GM19463 (cell line): ENCODE measurements around the gene ZNF76.

Experiments
- ATAC-seq: cut with Tn5 transposase; IDR thresholded peaks from one replicate; pipeline ENCODE4 v1.9.1; 2021; ENCODE audit warnings: mild to moderate bottlenecking, moderate library complexity; ENCODE audit not compliant: unreplicated experiment

ZNF76 gene

DNA sequence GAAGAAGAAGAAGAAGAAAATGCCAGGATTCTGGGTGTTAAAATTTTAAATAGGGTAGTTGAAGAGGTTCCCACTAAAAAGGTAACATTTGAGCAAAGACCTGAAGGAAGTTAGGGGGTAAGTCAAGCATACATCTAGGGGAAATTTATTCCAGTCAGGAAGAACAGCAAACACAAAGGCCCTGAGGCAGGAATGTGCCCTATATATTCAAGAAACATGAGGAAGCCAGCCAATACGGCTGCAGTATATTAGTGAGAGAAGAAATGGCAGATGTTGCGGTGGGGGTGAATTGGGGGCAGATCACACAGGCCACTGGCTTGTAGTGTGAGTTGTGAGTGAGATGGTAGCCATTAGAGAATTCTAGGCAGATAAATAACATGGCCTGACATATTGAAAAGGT, 6.0 kb downstream of the ZNF76 start:
- ATAC-seq = no peak

DNA sequence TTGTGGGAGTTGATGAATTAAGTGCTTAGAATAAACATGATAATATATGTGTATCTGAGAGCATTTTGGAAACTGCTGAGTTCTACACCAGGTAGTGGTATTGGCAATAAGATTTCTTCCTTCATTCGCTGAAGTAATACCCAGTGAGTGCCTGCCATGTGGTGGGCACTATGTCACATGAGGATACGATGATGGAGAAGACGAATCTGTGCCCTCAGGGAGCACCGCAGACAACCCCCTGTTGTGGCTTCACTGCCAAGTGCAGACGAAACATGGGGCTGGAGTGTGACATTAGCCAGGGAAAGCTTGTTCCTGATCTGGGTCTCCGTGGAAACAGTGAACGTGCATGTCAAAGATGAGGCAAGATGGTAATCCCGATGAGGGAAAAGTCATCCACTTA, 7.9 kb downstream of the ZNF76 start:
- ATAC-seq = no peak

DNA sequence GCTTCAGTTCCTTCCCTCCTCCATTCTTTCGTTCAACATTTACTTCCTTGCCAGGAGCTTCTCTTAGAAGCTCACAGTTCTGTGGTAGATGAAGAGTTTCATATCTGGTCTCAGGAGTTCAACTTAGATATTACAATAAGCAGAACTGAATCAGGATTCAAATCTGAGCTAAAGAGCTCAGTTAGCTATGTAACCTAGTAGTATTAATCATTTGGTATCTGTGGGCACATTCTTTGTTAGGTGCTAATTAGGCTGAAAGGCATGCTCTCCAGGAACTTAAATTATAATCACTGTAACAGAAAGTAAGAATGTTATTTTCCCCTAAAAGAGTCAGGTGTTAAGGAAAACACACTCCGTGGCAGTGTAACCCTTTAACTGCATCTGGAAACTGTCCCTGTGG, 8.4 kb downstream of the ZNF76 start:
- ATAC-seq = no peak

DNA sequence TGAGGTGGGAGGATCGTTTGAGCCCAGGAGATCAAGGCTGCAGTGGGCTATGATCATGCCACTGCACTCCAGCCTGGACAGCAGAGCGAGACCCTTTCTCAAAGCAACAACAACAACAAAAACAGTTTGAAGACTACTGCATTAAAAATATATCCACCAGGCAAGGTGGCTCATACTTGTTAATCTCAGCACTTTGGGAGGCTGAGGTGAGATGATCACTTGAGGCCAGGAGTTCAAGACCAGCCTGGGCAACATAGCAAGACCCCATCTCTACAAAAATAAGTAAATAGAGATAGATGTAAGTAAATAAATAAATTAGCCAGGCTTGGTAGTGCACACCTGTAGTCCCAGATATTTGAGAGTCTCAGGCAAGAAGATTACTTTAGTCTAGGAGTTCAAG, 12.5 kb downstream of the ZNF76 start:
- no peak for ATAC-seq

DNA sequence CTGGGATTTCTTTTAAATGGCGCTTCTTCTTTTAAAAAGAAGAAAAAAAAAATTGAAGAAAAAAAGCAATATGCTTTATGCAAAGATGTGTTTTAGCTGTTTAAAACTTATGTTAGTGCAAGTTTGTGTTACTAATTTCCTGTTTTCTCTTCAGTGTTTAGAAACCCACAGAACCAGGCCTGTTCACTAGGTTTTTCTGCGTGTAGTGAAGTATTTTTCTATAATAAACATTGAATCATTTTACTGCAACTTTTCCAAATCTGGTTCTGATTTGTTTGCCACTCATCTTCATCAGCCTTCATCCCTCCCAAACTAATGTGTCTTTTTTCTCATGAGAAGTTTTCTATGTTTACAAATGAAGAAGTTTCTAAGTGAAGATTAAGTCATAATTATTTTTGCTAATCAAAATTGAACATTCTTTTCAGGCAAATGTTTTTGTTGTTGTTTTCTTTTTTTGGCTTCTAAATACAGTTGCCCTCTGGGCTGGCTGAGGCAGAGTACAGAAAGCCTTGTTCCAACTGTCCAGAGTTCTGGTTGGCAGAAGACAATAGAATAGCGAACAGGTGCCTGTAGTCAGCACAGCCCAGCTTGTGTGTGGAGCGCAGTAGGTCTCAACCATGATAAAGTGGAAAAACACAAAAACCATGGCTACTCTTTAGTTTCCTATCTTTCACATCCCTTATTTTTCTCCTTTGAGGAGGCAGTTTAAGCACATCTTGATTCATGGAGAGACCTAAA, 14.5 kb downstream of the ZNF76 start:
- no peak for ATAC-seq

DNA sequence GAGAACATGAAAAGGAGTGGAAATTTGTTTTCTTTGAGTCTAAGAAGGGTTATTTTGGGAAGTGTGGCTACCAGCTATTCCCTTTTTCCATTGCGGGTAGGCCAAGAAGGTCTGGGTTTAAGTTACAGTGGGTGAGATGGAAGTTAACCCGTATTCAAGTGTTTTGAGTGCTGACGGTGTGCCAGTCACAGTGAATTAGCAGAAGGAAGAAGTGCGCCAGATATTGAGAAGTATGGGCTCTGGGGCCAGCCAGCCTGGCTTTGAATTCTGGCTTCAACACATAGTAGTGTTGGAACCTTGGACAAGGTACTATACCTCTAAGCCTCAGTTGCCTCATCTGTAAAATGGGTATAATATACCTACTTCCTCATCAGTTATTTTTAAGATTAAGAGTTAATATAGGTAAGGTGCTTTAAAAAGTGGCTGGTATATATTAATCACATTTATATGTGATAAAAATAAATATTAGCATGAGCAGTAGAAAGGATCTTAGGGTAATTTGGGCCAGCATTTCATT, 16.3 kb downstream of the ZNF76 start:
- no peak for ATAC-seq

DNA sequence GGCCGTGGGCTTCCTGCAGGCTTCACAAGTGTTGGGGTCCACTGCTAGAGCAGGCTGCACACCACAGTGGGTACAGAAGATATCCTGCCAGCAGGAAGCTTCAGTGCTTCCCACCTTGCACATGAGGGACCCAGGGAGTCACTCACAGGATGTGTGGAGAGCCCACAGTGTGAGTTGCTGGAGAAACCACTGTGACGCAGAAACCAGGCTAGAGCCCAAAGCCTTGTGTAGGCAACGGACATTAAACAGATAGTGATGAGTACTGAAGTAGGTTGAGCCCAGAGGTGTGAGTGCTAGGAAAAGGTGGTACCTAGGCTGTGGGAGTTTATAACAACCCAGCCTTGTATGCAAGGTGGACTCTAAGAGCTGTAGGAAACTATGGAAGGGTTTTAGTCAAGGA, 19.2 kb downstream of the ZNF76 start:
- ATAC-seq = no peak

DNA sequence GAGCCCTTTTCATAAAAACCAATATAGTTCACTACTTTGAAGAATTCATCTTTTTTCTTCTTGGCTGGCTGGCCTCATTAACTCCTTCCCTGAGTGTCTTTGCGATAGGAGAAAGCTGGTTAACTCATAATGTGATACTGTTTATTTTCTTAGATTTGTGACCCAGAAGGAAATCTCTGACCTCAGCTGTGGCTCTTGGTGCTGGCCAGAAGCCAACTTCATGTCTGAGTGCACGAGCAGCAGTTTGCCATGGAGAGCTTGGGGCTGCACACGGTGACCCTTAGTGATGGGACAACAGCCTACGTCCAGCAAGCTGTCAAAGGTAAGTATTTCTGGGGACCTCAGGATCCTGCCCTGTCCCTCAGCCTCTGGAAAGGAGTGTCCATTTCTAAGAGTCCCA, 21.4 kb downstream of the ZNF76 start:
- no peak for ATAC-seq

DNA sequence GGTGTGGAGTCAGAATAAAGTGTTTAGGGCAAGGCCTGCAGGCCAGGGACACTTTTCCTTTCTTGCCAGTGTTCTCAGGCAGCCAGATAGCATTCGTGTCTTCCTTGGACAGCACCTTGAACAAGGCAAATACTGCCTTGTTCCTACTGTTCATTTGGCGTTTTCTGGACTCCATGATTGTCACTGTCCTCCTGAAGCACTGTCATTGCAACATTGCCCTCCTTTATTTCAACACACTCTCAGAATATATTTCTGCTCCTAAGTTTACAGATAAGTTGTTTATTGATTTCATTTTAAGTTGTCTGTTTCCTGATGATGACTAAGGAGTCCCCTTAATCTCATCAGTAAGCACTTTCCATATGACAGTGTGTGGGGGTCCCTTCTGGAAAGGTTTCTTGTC, 22.9 kb downstream of the ZNF76 start:
- no peak for ATAC-seq

DNA sequence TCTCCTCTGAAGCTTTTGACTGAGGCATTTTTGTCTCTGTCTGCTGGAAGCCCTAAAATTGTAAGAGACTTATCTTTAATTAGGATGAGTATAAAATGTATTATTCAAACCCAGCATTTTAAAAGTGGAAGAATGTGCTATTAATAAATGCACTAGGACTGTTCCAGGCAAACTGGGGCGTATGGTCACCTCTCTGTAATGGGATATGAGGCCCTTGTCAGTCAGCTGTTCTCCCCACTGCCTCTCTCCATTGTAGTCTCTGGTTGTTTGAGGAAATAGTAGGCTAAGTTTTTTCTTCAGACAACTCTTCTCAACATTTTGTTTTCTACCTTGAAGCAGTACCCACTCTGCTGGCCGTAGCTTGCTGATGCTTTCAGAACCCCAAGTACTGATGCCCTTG, 23.8 kb downstream of the ZNF76 start:
- no peak for ATAC-seq

DNA sequence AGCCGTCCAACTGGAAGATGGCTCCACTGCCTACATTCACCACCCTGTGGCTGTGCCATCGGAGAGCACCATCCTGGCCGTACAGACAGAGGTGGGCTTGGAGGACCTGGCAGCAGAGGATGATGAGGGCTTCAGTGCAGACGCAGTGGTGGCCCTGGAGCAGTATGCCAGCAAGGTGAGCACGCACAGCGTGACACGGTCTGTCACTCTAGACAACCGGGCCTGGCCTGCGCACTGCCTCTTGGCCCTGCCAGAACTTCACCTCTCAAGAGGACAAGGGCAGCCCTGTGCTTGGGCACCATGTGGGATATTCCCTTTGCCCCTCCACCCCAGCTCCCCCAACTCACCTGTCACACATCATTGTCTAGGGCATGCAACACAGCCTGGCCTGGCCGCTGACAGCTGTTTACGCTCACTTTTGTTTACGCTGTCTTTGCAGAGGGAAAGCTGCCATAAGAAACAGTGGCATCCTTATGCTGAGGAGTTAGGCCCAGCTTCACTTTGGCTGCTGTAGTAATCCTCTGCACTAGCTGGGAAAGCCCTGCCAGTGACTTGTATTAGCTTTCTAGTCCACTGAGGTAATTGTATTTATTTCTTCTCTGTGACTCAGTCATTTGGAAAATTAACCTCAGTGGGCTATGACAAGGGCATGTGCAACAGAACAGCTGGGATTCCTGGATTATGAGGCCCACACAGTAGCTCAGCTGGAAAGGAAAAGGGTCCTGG, 28.3 kb downstream of the ZNF76 start:
- ATAC-seq = no peak

DNA sequence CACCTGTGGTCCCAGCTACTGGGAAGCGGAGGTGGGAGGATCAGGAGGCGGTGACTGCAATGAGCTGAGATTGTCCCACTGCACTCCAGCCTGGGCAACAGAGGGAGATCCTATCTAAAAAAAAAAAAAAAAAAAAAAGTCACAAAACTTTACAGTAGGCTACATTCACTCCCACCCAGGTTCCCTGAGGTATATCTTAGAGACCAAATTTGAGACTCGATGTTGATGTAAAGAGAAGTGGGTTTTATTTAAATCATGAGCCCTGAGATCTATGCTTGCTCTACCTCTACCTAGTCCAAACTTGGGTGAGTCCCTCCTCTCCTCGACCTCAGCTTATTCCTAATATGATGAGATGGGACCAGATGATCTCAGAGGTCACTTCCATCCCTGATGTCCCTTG, 29.3 kb downstream of the ZNF76 start:
- no peak for ATAC-seq

DNA sequence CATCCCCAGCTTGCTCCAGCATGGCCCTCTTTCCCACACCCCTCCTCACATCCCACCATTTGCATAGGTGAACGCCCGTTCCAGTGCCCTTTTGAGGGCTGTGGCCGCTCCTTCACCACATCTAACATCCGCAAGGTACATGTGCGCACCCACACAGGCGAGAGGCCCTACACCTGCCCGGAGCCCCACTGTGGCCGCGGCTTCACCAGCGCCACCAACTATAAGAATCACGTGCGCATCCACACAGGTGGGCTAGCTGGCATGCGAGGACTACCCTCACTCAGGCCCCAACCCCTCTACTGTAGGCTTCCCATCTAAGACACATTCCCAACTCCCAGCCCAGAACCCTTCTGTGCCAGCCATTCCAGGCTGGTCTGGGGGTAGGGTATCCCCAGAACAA, 32.0 kb downstream of the ZNF76 start:
- ATAC-seq = no peak

DNA sequence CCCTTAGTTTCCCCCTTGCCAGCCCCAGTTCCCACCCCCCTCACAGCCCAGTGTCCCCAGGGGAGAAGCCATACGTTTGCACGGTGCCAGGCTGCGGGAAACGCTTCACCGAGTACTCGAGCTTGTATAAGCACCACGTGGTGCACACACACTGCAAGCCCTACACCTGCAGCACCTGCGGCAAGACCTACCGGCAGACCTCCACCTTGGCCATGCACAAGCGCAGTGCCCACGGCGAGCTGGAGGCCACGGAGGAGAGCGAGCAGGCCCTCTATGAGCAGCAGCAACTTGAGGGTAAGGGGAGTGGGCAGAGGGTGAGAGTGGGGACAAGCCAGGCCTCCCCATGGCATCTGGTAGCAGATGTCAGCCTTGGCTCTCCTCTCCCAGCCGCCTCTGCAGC, 33.0 kb downstream of the ZNF76 start:
- no peak for ATAC-seq

DNA sequence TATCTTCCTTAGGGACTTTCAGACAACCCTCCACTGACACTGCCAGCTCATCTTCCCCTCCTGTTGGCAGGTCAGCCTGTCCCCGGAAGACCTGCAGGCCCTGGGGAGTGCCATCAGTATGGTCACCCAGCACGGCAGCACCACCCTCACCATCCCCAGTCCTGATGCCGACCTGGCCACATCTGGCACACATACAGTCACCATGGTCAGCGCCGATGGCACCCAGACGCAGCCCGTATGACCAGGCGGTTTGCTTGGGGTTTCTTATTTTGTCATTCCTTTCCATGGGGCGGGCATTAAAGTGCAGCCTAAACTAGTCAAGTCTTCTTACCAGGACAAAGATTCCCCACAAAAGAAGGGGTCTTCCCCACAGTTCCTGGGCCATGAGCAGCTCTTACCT, 34.1 kb downstream of the ZNF76 start:
- ATAC-seq = no peak

DNA sequence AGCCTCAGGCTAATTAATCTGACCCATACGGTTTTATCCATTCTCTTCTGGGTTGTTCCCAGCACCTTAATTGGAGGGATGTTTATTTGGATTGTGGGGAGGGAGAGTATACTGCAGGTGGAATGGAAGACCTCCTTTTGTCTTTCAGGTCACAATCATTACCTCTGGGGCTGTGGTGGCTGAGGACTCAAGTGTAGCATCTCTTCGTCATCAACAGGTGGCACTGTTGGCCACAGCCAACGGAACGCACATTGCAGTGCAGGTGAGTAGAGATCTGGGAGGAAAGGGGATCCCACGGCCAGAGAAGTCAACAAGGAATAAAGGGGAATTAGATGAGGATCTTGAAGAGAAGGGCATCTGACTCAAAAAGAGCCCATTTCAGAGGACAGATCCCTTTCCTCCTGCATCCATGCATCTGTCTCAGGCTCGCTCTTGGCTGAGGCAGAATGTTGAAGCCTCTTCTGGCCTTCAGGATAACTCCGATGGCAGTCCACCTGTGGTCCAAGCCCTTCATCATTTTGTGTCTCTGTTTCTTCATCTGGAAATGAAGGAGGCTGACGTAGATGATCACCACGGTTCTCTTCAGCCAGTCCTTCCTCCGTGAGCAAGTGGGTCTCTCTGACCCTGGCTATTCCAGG, 34.9 kb downstream of the ZNF76 start:
- no peak for ATAC-seq

DNA sequence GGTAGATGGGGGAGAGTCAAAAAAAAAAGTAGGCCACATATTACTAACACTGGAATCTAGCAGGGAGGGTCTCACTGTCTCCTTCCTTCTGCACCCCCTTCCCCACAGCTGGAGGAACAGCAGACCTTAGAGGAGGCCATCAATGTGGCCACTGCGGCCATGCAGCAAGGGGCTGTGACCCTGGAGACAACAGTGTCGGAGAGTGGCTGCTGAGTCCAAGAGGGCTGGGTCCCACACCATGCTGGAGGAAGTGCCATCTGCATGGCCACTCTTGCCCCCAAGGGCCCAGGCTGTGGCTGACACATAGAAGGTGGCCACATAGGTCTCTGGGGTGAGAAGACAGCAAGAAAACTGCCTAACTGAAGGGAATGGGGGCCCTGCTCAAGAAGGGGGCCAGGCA, 35.5 kb downstream of the ZNF76 start:
- ATAC-seq = no peak

DNA sequence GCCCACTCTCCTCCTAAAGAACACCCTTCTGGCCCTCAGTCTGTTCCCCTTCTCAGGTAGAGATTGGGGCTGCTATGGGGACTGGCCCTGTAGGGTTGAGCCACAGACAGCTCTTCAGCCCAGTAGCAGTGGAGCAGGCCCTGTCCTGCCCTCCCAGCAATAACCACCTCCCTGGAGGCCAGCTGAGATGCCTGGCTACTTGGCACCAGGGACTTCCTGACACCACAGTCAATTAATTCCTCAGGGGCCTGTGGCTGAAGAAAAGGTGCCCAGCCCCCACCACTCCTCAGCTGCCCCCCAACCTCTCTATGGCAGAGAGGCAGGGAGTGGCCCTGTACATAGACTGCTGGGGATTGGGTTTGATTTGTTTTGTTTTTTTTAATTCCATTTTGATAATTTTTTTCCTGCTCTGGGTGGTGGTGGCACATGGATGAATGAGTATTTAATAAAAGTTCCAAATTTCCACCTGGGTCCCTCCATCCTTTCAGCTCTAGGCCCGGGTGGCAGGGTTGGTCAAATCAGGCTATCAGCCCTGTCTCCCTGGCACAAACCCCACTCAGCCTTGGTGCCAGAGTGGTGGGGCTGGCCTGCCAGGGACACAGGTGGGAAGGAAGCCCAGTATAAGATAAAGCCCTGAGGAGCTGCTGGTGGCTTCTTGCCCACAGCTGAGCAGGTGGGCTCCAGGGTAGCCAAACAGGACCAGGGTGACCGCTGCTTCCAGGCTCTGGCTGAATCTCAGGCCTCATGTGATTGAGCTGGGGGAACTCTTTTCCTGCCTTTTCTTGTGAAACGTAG, 36.2 kb downstream of the ZNF76 start:
- ATAC-seq = no peak

DNA sequence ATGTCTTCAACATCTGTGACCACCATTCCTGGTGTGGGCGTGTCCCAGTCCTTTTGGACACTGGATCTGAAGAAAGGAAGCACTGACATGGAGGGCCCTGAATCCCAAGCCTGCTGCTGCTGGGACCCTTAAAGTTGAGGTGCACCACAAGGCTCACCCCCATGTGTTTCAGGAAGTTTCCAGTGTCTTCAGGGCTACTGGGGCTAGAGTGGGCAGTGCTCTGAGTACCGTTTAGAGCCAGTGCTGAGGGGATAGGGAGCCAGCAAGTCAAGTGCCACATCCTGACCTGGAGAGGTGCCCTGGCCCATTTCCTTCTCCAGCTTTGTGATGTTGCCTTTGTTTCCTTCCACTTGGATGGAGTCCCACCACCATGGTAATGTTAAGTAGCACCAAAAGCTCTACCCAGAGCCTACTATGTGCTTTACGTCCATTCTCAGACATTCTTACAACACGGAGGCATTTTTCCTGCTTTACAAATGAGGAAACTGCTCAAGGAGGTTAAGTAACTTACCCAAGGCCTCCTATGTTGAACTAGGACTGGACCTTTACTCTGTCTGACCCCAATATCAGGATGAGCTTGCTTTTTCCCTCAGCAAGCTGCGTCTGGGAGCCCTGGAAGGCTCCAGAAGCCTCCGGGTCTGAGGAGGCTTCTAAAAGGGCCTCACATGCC, 37.5 kb downstream of the ZNF76 start:
- ATAC-seq = no peak

DNA sequence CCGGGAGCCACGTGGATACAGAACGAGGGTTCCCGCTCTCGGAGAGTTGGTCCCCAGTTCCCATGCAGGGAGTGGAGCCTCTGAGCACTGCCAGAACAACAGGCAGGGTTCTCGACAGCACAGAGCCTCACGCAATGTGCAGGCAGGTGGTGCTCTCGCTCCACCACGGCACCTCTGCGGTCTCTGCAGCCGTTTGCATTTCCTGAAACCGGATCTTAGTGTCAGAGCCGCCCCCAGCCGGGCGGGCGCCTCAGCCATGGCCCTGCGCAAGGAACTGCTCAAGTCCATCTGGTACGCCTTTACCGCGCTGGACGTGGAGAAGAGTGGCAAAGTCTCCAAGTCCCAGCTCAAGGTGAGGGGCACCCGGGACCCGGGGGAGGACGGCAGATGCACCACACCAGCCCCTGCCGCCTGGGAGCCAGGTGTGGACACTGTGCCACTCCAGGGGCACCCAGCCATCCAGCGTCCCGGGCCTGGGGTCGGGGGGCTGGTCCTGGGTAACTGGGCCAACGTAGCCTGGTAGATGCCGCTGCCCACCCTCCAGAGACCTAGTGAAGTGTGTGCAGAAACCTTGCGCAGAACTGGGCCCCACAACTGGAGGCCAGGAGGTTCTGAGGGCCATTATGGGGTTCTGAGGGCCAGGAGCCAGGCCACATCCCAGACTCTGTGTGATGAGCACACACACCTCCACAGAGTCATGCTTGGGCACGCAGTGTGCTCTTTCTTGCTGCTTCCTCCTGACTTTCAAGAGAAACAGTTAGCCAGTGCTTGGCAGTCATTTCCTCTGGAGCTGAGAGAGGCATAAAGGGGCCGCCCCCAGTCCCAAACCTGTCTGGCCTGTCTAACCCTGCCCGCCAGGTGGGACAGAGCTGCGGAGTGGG, 38.3 kb downstream of the ZNF76 start, which contains the start of gene DEF6:
TSS of gene DEF6 (plus strand) at position 218 of the 881 bp plus-strand sequence. CDS start at position 257, 39 bp downstream.
- peak; percentile 87 for ATAC-seq
